ENCODE results near the gene SLC39A9.
"Not testable (repeated sequence)": the region's sequence is repeated elsewhere in the genome, so short reads cannot be mapped to it uniquely, and the experiment has no call there.

Gene SLC39A9

DNA sequence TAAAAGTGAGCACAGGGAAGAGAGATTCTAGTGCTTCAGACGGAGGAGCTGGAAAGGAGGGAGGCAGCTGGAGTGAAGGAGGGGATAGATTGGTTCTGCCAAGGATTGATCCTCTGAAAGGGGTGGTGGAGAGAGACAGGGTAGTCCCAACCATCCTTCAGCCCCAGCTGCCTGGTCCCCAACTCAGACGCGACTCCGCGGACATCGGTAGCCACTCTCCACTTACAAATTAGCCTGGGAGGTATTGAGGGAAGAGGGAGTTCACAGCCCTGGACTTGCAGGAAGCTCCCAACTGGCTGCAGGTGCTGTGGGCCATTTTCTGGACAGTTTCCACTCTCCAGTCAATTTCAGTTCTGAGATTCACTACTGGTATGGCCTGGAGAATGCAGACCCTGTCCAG, 87.2 kb downstream of the SLC39A9 start:
- Mint-ChIP-seq H3K9me3 (no peaks in the 10 kb centered on the region), H3K27me3 (peaks cover 47% of the 10 kb centered on the region), H3K4me3 (no peak overlapping the region), H3K36me3 (ENCODE audit: low read depth) (no peaks in the 10 kb centered on the region), H3K4me1 (ENCODE audit: low read depth) (peaks cover 3% of the 10 kb centered on the region), H3K27ac (no peak overlapping the region)

GRCh38 chr14:69487226-69487625, 88.7 kb downstream of the SLC39A9 start:
- H3K36me3 Mint-ChIP-seq (ENCODE audit: low read depth), result no peaks in the 10 kb centered on the region
- H3K4me1 Mint-ChIP-seq (ENCODE audit: low read depth), result peaks cover 3% of the 10 kb centered on the region
- H3K9me3 Mint-ChIP-seq, result no peaks in the 10 kb centered on the region
- H3K27me3 Mint-ChIP-seq, result peaks cover 40% of the 10 kb centered on the region
- H3K4me3 Mint-ChIP-seq, result no peak overlapping the region
- no peak overlapping the region for H3K27ac Mint-ChIP-seq

- Mint-ChIP-seq H3K27me3 (peaks cover 34% of the 10 kb centered on the region), H3K27ac (no peak overlapping the region), H3K36me3 (ENCODE audit: low read depth) (no peaks in the 10 kb centered on the region), H3K4me3 (no peak overlapping the region), H3K9me3 (no peaks in the 10 kb centered on the region), H3K4me1 (ENCODE audit: low read depth) (peaks cover 3% of the 10 kb centered on the region)
Observed at GRCh38 chr14:69487771-69488170, 89.3 kb downstream of the SLC39A9 start.

DNA sequence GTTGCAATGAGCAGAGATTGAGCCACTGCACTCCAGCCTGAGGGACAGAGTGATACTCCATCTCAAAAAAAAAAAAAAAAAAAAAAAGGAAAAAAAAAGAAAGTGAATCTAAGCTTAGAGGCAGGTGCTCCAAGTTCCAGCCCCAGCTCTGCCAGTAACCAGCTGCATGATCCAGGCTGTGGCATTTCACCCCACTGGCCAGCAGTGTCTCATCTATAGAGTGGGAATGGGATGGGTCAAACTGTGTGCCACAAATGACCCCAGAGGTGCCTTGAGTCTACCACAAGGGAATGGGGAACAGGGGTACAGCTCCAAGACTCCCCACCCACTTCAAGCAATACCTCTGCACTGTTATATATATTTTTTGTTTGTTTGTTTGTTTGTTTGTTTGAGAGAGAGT, 91.0 kb downstream of the SLC39A9 start:
- Mint-ChIP-seq H3K4me1 (ENCODE audit: low read depth) (no peaks in the 10 kb centered on the region), H3K9me3 (no peaks in the 10 kb centered on the region), H3K4me3 (no peak overlapping the region), H3K27ac (no peak overlapping the region), H3K36me3 (ENCODE audit: low read depth) (no peaks in the 10 kb centered on the region), H3K27me3 (peaks cover 22% of the 10 kb centered on the region)

DNA sequence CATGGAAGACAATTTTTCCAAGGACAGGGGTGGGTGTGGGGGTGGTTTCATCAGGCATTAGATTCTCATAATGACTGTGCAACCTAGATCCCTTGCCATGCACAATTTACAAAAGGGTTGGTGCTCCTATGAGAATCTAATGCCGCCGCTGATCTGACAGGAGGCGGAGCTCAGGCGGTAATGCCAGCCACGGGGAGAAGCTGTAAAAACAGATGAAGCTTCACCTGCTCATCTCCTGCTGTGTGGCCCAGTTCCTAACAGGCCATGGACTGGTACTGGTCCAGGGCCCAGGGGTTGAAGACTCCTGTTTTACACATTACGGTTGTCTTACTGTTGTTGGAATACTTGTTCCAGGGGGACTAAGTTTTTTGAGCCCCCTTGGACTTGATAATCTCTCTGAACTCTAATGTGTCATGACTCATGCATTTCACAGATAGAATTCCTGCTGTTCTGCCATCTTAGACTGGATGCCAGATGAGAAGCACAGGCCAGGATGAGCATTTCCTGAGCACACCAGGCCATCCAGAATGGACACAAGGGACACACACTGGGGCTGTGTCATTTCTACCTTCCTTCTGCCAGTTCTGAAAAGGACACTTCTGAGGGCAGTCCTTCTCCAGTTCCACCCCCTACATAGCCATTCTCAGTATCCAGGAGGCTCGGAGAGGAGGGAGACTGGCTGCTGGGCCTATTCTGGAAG, 91.9 kb downstream of the SLC39A9 start:
- Mint-ChIP-seq H3K4me3 (no peak overlapping the region), H3K4me1 (ENCODE audit: low read depth) (no peaks in the 10 kb centered on the region), H3K36me3 (ENCODE audit: low read depth) (no peaks in the 10 kb centered on the region), H3K27me3 (peaks cover 17% of the 10 kb centered on the region), H3K27ac (no peak overlapping the region), H3K9me3 (no peaks in the 10 kb centered on the region)

GRCh38 chr14:69491193-69491592, 92.7 kb downstream of the SLC39A9 start:
- Mint-ChIP-seq H3K9me3 (no peaks in the 10 kb centered on the region), H3K4me3 (no peak overlapping the region), H3K27ac (no peak overlapping the region), H3K4me1 (ENCODE audit: low read depth) (no peaks in the 10 kb centered on the region), H3K36me3 (ENCODE audit: low read depth) (no peaks in the 10 kb centered on the region), H3K27me3 (peaks cover 10% of the 10 kb centered on the region)

DNA sequence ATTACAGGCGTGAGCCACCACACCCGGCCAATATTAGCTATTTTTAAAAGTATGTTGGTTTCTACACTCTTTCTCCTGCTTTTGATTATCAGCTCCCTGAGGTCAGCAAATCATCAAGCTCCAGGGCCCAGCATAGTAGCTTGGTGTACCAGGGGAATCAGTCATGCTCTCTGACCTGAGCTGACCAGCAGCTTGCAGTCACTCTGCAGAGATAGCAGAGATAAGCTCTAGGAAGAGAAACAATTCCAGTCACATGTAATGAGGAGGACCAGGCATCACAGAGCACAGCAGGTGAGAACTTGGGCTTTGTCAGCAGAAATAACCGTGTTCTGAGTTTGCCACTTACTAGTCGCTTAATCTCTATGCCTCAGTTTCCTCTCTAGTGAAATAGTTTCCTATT, 94.5 kb downstream of the SLC39A9 start:
- no peaks in the 10 kb centered on the region for H3K4me1 Mint-ChIP-seq (ENCODE audit: low read depth)
- no peaks in the 10 kb centered on the region for H3K9me3 Mint-ChIP-seq
- H3K27ac Mint-ChIP-seq, result no peak overlapping the region
- H3K36me3 Mint-ChIP-seq (ENCODE audit: low read depth), result no peaks in the 10 kb centered on the region
- H3K4me3 Mint-ChIP-seq, result no peak overlapping the region
- H3K27me3 Mint-ChIP-seq, result peaks cover 11% of the 10 kb centered on the region

DNA sequence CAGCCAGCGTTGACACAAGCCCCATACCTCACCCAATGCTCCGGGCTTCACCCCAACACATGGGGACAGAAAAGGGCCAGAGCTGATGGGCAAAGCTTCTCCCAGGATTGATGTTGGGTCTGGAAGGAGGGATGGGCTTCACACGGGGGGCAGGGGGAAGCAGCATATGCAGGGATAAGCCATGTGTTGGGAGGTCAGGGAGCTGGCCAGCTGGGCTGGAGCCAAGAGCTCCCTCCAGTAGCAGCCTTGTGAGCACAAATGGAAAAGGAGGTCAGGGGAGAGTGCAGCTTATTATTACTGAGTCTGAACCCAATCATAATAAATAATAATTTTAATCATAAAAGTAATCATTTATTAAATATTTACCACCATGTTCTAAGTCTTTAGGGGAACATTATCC, 95.3 kb downstream of the SLC39A9 start:
- peaks cover 8% of the 10 kb centered on the region for H3K27me3 Mint-ChIP-seq
- no peaks in the 10 kb centered on the region for H3K36me3 Mint-ChIP-seq (ENCODE audit: low read depth)
- H3K4me3 Mint-ChIP-seq, result no peak overlapping the region
- no peaks in the 10 kb centered on the region for H3K9me3 Mint-ChIP-seq
- H3K27ac Mint-ChIP-seq, result no peak overlapping the region
- H3K4me1 Mint-ChIP-seq (ENCODE audit: low read depth), result no peaks in the 10 kb centered on the region

DNA sequence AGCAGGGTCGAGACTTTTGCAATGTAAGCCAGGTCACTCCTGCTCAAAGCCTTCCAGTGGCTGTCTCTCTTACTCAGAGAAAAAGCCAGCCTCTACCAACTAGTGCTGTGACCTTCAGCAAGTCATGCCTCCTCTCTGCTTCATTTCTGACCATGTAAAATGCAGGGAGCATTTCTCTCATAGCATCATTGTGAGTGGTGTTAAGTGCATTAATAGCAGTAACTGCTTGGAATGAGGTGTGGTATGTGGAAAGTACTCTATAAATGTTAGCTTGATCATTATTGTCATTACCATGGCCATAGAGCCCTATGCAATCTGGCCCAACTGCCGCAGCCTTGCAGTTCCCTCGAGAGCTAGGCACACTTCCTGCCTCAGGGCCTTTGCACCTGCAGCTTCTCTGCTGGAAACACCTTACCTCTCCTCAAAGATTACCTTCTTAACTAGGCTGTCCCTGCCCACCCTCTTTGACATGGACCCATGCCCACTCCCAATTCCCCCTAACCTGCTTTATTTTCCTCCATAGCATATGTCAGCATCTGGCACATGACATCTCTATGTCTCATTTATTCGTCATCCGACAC, 96.9 kb downstream of the SLC39A9 start:
- no peaks in the 10 kb centered on the region for H3K4me1 Mint-ChIP-seq (ENCODE audit: low read depth)
- peaks cover 5% of the 10 kb centered on the region for H3K27me3 Mint-ChIP-seq

GRCh38 chr14:69497866-69498265, 99.4 kb downstream of the SLC39A9 start:
- not testable (repeated sequence) for H3K27ac Mint-ChIP-seq; H3K4me1 Mint-ChIP-seq (ENCODE audit: low read depth); H3K9me3 Mint-ChIP-seq; H3K27me3 Mint-ChIP-seq; H3K4me3 Mint-ChIP-seq; H3K36me3 Mint-ChIP-seq (ENCODE audit: low read depth)

More for the DNA sequence above, 96.9 kb downstream of the SLC39A9 start:
- Mint-ChIP-seq H3K36me3 (ENCODE audit: low read depth) (no peaks in the 10 kb centered on the region), H3K9me3 (no peaks in the 10 kb centered on the region), H3K27ac (no peak overlapping the region), H3K4me3 (no peak overlapping the region)

GRCh38 chr14:69498286-69498685, 99.8 kb downstream of the SLC39A9 start:
- not testable (repeated sequence) for H3K36me3 Mint-ChIP-seq (ENCODE audit: low read depth); H3K9me3 Mint-ChIP-seq; H3K27ac Mint-ChIP-seq; H3K4me1 Mint-ChIP-seq (ENCODE audit: low read depth); H3K27me3 Mint-ChIP-seq; H3K4me3 Mint-ChIP-seq

DNA sequence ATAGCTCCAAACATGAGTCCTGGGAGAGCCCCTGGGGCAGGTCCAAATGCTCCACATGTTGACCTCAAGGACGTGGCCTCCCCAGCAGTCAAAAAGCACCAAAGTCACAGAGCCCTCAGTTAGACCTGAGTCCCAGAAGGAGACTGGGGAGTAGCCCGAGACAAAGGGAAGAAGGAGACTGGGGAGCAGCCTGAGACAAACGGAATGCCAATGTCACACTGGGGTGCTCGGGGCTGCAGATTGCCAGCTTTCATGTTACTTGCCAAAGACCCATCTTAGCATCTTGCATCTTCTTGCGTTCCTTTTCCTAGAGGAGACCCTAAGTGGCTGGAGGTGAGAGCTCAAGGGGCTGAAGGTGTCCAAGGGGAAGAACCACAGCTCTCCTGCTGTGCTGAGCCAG, 100.9 kb downstream of the SLC39A9 start:
- Mint-ChIP-seq H3K4me1 (ENCODE audit: low read depth) (no peaks in the 10 kb centered on the region), H3K4me3 (no peak overlapping the region), H3K27ac (no peak overlapping the region), H3K27me3 (peaks cover 4% of the 10 kb centered on the region), H3K36me3 (ENCODE audit: low read depth) (no peaks in the 10 kb centered on the region), H3K9me3 (no peaks in the 10 kb centered on the region)

DNA sequence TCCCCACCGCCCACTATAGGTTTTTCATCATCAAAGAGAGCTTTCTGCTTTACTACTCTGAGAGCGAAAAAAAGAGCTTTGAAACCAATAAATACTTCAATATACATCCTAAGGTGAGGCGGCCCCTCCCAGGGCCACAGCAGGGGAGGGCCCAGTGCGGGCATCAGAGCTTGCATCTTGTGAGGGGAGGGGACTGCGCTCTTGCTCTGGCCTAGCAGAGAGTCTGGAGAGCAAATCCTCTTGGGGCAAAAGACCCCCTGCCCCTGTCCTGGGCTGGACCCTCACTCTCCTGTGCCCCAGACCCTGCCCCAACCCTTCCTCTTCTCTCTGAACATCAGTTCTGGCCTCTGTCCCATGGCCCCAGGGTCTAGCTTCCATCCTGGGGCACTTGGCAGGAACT, 101.6 kb downstream of the SLC39A9 start:
- Mint-ChIP-seq H3K36me3 (ENCODE audit: low read depth) (no peaks in the 10 kb centered on the region), H3K9me3 (no peaks in the 10 kb centered on the region), H3K27me3 (peaks cover 4% of the 10 kb centered on the region), H3K4me1 (ENCODE audit: low read depth) (no peaks in the 10 kb centered on the region), H3K4me3 (no peak overlapping the region), H3K27ac (no peak overlapping the region)

DNA sequence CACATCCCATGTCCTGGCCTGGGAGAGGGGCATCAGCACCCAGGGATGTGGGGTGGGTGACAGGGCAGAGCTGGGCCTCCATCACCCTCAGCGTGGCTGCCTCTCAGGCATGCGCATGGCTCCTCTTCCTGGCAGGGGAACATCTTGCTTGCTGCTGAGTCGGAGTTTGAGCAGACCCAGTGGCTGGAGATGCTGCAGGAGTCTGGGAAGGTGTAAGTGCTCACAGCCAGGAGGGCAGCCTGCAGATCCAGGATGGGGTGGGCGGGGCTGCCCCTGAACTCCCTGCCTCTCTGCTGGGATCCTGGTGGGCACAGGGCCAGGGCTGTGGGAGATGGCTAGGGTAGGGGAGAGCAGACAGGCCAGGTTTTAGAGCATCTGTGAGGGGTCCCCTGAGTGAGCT, 102.2 kb downstream of the SLC39A9 start:
- no peak overlapping the region for H3K27ac Mint-ChIP-seq
- peaks cover 4% of the 10 kb centered on the region for H3K27me3 Mint-ChIP-seq
- no peaks in the 10 kb centered on the region for H3K9me3 Mint-ChIP-seq
- no peaks in the 10 kb centered on the region for H3K36me3 Mint-ChIP-seq (ENCODE audit: low read depth)
- H3K4me3 Mint-ChIP-seq, result no peak overlapping the region
- H3K4me1 Mint-ChIP-seq (ENCODE audit: low read depth), result no peaks in the 10 kb centered on the region

- Mint-ChIP-seq H3K27ac (no peak overlapping the region), H3K36me3 (ENCODE audit: low read depth) (no peaks in the 10 kb centered on the region), H3K4me3 (no peak overlapping the region), H3K9me3 (no peaks in the 10 kb centered on the region), H3K27me3 (peaks cover 4% of the 10 kb centered on the region), H3K4me1 (ENCODE audit: low read depth) (no peaks in the 10 kb centered on the region)
Observed at GRCh38 chr14:69501423-69501838, 102.9 kb downstream of the SLC39A9 start.

- H3K36me3 Mint-ChIP-seq (ENCODE audit: low read depth), result no peaks in the 10 kb centered on the region
- no peaks in the 10 kb centered on the region for H3K27me3 Mint-ChIP-seq
- H3K4me3 Mint-ChIP-seq, result no peak overlapping the region
- no peak overlapping the region for H3K27ac Mint-ChIP-seq
- no peaks in the 10 kb centered on the region for H3K9me3 Mint-ChIP-seq
- no peaks in the 10 kb centered on the region for H3K4me1 Mint-ChIP-seq (ENCODE audit: low read depth)
Observed at GRCh38 chr14:69504775-69505174, 106.3 kb downstream of the SLC39A9 start.

Measured in stimulated activated naive CD8-positive, alpha-beta T cell treated with anti-CD3 and anti-CD28 coated beads, Interleukin-15, Interleukin-2, amounts not matched to agents 100 ng/mL and 50 ng/mL, for 24 hours (primary cell).